ENCODE data around the gene TMEM270. TPM values are rescaled to one million over a fixed set of nuclear protein-coding genes. Genes with fewer than 3 reads are reported as not detected.

The TMEM270 gene
- total RNA-seq, 4 donors from 2014 or later = not detected

DNA sequence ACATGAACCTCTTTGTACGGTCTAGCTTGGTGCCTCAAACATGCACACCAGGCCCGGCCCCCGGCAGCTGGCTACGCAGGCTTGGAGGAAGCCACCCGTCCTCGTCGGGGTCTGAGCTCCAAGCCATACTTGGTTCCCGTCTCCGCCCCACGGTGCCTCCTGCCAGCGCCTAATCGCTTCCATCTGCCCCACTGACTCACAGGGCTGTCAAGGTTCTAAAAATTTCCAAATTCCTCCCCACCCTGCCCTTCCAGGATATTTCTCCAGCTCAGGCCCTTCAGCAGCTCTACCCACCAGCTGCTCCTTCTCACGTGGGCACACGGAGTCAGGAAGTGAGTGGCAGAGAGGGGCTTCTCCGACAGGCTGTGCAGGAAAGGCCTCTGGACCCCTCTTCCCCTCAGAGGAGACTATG is 38.8 kb downstream of the TMEM270 start:
- Histone ChIP-seq H3K4me3 (no peak overlapping the region), H3K27ac (peak overlapping the region in 3 of 4 donors; percentile 71 to 73 (median 72)), H3K36me3 (no peaks in the 10 kb centered on the region), H3K9me3 (peaks cover 0 to 11% (median 0%) of the 10 kb centered on the region in 3 donors), H3K4me1 (peaks cover 0 to 37% (median 16%) of the 10 kb centered on the region in 3 donors), H3K27me3 (no peaks in the 10 kb centered on the region)
- TF ChIP-seq CTCF (IDR thresholded peaks at IDR 0.05) = no peak
- TF ChIP-seq POLR2A (IDR thresholded peaks at IDR 0.05) = no peak
- no peak for TF ChIP-seq EP300 (IDR thresholded peaks at IDR 0.05)
- TF ChIP-seq POLR2AphosphoS5 (IDR thresholded peaks at IDR 0.05) = peak; percentile 88
- 18% methylated on average over 4 of the region's 15 CpGs; no CpG with 5 or more reads in 1 of the 2 donors for WGBS, 2 donors (ENCODE audit: low coverage in 1 of 2)
- ATAC-seq = peak; percentile 55

DNA sequence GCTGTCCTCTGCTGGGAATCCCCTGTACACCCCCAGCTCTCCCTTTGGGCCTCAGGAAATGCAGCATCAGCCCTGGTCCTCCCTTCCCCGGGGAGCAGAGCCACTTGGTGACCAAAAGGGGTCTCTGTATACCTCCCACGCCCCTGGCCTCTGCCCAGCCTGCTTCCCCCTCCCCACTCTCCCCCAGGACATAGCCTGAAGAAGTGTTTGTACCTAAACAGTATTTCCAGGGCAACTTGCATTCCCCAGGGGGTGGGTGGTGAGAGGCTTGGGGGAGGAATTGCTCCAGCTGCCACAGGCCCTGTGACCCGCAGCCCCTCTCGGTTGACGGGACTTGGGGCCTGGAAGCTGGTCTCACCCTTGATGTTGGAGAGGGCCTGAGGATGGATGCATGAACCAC is 39.3 kb downstream of the TMEM270 start:
- H3K4me1 ChIP-seq = peaks cover 0 to 37% (median 16%) of the 10 kb centered on the region in 3 donors
- peak overlapping the region in 3 of 4 donors; percentile 71 to 73 (median 72) for H3K27ac ChIP-seq
- no peaks in the 10 kb centered on the region for H3K27me3 ChIP-seq
- H3K36me3 ChIP-seq = no peaks in the 10 kb centered on the region
- no peak for TF ChIP-seq POLR2AphosphoS5 (IDR thresholded peaks at IDR 0.05)
- H3K9me3 ChIP-seq = peaks cover 0 to 11% (median 0%) of the 10 kb centered on the region in 3 donors
- 40% methylated on average over 1 of the region's 5 CpGs; no CpG with 5 or more reads in 1 of the 2 donors for WGBS, 2 donors (ENCODE audit: low coverage in 1 of 2)
- ATAC-seq = peak; percentile 17
- no peak overlapping the region for H3K4me3 ChIP-seq

DNA sequence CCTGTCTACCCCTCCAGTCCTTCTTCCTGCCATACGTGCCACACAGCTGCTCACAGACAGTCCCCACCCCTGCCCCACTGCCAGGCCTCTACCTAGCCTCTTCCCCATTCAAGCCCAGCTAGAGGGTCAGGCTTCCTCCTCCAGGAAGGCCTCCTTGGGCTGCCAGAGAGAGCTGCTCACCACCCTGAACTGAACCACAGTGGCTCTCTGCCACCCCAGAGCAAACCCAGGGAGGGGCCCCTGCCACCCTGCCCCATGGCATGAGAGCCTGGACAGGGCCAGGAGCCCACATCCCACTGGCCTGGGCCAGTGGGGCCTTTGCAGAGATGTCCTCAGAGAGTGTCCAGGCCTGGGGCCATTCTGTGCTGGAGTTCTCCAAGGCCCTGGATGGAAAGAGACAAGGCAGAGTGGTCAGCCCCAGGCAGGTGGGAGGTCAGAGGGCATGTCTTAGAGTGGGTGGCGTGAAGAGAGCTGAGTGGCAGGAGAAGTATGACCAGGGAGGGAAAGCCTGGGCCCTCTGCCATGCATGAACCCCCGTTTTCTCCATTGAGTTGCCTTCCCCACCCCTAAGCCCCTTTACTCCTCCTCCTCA is 40.4 kb downstream of the TMEM270 start:
- Histone ChIP-seq H3K4me1 (peaks cover 0 to 37% (median 16%) of the 10 kb centered on the region in 3 donors), H3K27me3 (no peaks in the 10 kb centered on the region), H3K4me3 (no peak overlapping the region), H3K36me3 (no peaks in the 10 kb centered on the region), H3K27ac (peak overlapping the region in 2 of 4 donors; percentile 71 to 73), H3K9me3 (peaks cover 0 to 11% (median 0%) of the 10 kb centered on the region in 3 donors)
- TF ChIP-seq POLR2AphosphoS5 (IDR thresholded peaks at IDR 0.05) (no peak), POLR2A (IDR thresholded peaks at IDR 0.05) (no peak), CTCF (IDR thresholded peaks at IDR 0.05) (no peak), EP300 (IDR thresholded peaks at IDR 0.05) (no peak)
- 89 to 93% methylated on average over 2 of the region's 3 CpGs for WGBS, 2 donors (ENCODE audit: low coverage in 1 of 2)
- no peak for ATAC-seq

GRCh38 chr7:73901823-73902597 is 41.1 kb downstream of the TMEM270 start:
- Histone ChIP-seq H3K36me3 (no peaks in the 10 kb centered on the region), H3K27me3 (no peaks in the 10 kb centered on the region), H3K4me3 (no peak overlapping the region), H3K4me1 (peaks cover 0 to 37% (median 16%) of the 10 kb centered on the region in 3 donors), H3K9me3 (peaks cover 0 to 5% (median 0%) of the 10 kb centered on the region in 3 donors), H3K27ac (no peak overlapping the region)
- TF ChIP-seq POLR2A (IDR thresholded peaks at IDR 0.05) = no peak
- WGBS, 2 donors (ENCODE audit: low coverage in 1 of 2) = 65 to 88% methylated on average over 4 of the region's 15 CpGs
- no peak for ATAC-seq

GRCh38 chr7:73903321-73904218 is 42.6 kb downstream of the TMEM270 start:
- Histone ChIP-seq H3K36me3 (no peaks in the 10 kb centered on the region), H3K27ac (no peak overlapping the region), H3K27me3 (no peaks in the 10 kb centered on the region), H3K9me3 (no peaks in the 10 kb centered on the region), H3K4me3 (no peak overlapping the region), H3K4me1 (peaks cover 0 to 37% (median 16%) of the 10 kb centered on the region in 3 donors)
- TF ChIP-seq CTCF (IDR thresholded peaks at IDR 0.05) (no peak), POLR2AphosphoS5 (IDR thresholded peaks at IDR 0.05) (no peak), EP300 (IDR thresholded peaks at IDR 0.05) (no peak)
- WGBS, 2 donors (ENCODE audit: low coverage in 1 of 2) = 94% methylated on average over 10 of the region's 15 CpGs; no CpG with 5 or more reads in 1 of the 2 donors
- ATAC-seq = no peak

Data from gastroesophageal sphincter (tissue), 4 donors.